Stimulated activated CD4-positive, alpha-beta T cell treated with anti-CD3 and anti-CD28 coated beads, Interleukin-4, amount 100 ng/mL, for 24 hours (primary cell): ENCODE results near the gene CSPG5.

Source experiments
- DNase-seq: peaks from one replicate; pipeline ENCODE4 v3.0.0-alpha.2; 2020

Gene CSPG5, protein sequence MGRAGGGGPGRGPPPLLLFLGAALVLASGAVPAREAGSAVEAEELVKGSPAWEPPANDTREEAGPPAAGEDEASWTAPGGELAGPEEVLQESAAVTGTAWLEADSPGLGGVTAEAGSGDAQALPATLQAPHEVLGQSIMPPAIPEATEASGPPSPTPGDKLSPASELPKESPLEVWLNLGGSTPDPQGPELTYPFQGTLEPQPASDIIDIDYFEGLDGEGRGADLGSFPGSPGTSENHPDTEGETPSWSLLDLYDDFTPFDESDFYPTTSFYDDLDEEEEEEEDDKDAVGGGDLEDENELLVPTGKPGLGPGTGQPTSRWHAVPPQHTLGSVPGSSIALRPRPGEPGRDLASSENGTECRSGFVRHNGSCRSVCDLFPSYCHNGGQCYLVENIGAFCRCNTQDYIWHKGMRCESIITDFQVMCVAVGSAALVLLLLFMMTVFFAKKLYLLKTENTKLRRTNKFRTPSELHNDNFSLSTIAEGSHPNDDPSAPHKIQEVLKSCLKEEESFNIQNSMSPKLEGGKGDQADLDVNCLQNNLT

DNA sequence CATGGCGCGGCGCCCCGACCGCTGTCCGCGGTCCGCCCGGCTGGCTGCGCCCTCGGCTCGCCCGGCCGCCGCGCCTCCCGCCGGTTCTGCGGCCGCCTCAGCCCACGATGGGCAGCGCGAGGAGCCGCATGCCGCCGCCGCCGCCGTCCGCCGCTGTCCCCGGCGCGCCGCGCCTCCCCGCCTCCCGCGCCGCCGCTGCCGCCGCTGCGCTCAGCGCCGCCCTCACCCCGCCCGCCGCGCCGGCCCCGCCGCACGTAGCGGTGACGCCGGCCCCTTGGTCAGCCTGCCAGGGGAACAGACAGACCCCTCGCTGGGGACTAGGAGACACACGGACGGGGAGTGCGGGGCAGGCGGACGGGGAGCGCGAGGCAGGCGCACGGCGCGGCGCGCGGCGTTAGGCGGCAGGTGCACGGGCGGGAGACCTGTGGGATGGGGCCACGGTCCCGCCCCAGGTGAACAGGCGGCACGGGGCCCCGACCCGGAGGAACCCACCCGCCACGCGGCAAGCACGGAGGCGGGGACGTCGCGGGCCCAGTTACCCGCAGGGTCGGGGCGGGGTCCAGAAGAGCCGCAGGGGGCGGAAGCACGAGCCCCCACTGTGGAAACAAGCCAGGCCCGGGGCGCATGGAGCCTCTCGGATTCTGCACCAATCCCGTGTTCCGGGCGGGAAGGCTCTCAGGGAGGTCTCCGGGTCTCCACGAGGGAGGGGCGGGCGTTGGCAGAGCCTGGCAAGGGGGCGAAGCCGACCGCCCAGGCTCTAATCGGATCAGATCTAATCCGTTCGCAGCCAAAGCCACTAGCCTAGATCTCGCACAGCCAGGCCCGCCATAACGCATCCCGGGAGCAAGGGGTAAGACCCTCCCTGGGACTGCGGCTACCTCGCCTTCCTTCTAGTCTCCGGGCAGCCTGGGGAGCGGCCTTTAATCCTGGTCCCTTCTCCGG, at the start of gene CSPG5:
Gene CSPG5, minus strand, starts transcription at position 175 of the 942 bp plus-strand sequence. Its CDS starts 172 bp downstream, at position 3.
- DNase-seq = peak; percentile 18

DNA sequence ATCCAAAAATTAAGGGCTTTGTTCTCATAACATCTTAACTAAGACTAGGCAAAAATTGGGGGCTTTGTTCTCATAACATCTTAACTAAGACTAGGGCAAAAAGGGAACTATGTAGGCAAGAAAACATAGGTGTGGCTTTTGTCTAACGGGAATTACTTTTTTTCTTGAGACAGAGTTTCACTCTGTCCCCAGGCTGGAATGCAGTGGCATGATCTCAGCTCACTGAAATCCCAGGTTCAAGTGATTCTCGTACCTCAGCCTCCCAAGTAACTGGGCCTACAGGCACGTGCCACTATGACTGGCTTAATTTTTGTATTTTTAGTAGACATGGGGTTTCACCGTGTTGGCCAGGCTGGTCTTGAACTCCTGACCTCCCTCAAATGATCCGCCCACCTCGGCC, 49.8 kb upstream of the CSPG5 start:
- no peak for DNase-seq

- no peak for DNase-seq
These were observed 44.2 kb upstream of the CSPG5 start for GRCh38 chr3:47622671-47623461.

DNA sequence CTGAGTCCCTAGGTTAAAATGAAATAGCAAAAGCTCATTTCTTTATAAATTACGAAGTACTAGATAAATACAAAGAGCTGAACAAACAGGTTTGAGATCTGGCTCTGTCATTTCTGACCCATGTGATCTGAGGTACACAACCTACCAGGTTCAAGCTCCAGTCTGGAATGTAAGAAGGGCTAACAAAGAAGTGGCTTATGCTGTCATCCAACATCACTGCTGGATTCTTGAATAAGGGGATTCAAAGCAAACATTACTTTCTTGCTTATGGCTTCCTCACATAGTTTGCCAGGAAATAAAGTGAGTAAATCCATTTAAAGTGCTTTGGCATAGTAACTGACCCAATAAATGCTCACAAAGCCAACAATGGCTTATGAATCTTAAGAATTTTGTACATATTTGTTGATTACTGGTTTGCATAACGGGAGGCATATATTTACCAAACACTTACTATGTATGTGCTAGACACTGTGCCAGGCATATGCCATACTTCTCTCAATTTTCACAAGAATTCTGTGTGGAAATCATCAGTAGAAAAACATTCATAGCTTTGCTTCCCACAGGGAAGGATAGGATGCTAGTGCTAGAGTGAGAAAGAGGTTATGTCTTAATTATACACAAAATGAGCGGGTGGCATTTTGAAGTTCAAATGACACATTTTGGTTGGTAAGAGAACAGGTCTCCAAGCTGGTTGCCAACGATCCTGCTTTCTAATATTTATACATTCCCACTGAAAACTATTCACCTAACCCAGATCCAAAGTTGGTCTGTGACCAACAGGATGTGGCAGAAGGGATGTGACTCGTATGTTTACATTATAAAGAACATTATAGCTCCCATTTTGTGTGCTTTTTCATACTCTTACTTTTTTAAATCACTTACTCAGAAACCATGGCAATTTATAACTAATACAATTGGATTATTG, 38.7 kb upstream of the CSPG5 start:
- no peak for DNase-seq

DNA sequence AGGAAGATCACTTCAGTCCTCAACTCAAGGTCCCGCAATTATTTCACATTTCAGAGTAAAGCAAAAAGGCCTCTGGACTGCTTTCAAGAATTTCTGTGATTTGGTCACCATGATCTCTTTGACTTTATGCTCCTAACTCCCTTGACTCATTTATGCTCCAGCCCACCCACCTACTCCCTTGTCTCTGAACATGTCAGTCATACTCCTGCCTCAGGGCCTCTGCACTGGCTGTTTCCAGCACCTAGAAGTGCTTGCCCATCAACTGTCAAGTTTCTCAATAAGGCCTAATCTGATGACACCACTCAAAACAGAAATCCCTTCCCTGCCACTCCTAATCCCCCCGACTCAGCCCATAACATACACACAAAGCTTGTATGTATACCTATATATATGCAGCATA, 36.1 kb upstream of the CSPG5 start:
- peak; percentile 7 for DNase-seq

GRCh38 chr3:47613722-47614121, 35.1 kb upstream of the CSPG5 start:
- no peak for DNase-seq

DNA sequence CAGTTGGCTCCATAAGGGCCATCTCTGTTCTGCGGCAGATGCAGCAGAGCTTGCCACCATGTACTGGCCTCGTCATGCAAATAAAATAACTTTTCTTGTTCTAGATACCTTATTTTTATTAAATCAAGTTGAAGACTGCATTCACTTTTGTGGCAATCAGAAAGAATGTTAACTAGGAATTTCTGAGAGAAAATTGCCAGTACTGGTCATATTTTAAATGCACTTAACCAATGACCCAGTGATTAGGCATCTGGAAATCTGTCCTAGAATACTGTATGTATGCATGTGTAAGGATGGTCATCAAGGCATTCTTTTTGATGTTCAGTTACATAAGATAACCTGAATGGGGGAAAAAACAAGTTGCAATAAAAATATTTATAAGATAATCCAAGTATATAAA, 34.2 kb upstream of the CSPG5 start:
- no peak for DNase-seq

DNA sequence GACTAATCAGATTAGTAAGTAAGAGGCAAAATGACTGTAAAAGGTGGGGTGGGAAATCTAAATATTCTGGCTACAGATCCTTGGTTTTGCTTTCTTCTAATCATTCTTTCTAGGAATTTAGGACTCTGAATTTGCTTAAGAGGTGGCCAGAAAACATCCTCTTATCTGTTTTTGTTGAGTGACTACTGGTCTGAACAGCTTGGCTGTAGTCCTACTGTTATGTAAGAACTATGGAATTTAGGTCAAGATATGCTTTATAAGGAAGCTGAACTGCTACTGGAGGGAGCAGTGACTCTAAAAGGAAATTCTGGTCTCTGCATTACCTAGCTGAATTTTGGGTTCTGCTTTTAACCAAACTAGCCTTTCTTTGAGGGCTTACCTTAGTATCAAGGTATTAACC, 33.5 kb upstream of the CSPG5 start:
- no peak for DNase-seq

DNA sequence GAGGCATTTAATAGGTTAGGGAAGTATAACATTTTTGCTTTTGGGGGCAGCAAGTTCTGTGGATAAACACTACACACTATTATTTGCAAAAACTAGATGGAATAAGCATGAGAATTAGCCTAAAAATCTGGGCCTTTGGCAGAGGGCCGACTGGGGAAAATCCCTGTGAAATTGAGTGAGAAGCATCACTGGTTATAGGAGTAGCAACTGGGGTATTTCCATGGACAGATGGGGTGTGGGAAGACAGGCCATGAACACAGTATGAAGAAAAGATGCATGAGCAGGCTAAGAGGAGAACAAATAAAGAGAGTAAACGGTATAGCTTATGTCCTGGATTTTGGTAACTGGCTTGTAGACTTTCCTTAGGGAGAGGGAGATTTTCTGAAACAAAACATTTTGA, 32.9 kb upstream of the CSPG5 start:
- no peak for DNase-seq

- no peak for DNase-seq
These were observed 31.9 kb upstream of the CSPG5 start for GRCh38 chr3:47610583-47610982.

- no peak for DNase-seq
These were observed 28.7 kb upstream of the CSPG5 start for GRCh38 chr3:47607335-47607734.

GRCh38 chr3:47606165-47606564, 27.5 kb upstream of the CSPG5 start:
- DNase-seq = no peak

- no peak for DNase-seq
These were observed 27.0 kb upstream of the CSPG5 start for GRCh38 chr3:47605652-47606051.

DNA sequence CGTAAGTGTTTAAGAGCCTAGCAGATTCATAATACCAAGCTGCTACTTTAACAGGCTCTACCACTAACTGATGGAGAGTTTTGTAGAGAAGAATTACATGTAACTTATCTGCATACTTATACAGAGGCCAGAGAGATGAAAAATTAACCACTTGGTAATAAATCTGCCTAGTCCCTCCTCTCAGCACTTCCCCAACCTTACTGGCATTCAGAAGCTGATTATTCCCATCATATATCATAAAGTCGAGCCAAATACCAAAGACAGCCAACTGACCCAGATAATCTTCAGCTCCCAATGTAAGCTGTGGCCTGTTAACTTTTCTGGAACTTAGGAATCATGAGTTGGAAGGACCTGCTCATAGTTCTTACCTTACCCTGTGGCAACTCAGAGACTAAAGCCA, 25.5 kb upstream of the CSPG5 start:
- no peak for DNase-seq

- no peak for DNase-seq
These were observed 24.7 kb upstream of the CSPG5 start for GRCh38 chr3:47603332-47603731.

- DNase-seq = no peak
These were observed 22.6 kb upstream of the CSPG5 start for GRCh38 chr3:47601281-47601680.

- DNase-seq = no peak
These were observed 16.1 kb upstream of the CSPG5 start for GRCh38 chr3:47594792-47595191.

DNA sequence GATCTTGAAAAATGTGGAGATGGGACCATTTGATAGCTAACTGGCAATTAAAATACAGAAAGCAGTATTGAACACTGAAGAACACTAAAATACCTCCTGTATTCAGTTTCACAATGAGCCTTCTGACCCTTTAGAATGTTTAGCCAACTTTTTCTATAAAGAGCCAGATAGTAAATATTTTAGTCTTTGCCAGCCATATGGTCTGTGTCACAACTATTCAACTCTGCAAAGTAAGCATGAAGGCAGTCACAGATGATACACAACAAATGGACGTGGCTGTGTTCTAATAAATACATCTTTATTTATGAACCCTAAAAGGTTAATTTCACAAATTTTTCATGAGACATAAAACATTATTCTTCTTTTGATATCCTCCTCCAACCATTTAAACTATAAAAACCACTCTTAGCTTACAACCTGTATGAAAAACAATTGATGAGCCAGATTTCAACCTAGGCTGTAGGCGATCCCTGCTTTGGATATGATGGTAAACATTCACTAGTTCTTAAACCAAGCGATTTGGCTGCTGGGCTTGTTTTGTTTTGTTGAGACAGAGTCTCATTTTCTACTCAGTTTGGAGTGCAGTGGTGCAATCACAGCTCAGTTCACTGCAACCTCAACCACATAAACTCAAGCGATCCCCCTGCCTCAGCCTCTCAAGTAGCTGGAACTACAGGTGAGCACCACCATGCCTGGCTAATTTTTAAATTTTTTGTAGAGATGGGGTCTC, 13.6 kb upstream of the CSPG5 start:
- DNase-seq = no peak

DNA sequence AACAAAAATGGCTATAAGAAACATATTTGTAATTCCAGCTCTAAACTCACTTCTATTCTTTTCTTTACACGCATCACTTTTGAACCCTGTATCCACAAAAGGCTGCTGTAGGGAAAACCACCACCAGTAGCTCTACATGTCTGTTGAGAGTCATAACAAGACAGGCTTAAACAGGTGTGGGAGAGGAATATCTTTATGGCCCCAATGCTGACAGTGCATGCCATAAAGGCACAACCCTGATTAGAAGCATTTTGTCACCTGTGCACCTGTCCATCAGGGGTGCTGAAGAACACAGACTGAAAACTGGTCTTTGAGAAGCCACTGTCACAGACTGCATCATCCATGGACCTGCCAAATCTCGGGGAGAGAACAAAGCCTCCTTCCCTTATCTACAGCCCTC, 11.6 kb upstream of the CSPG5 start:
- DNase-seq = no peak

- DNase-seq = no peak
These were observed 9.9 kb upstream of the CSPG5 start for GRCh38 chr3:47588587-47588986.

DNA sequence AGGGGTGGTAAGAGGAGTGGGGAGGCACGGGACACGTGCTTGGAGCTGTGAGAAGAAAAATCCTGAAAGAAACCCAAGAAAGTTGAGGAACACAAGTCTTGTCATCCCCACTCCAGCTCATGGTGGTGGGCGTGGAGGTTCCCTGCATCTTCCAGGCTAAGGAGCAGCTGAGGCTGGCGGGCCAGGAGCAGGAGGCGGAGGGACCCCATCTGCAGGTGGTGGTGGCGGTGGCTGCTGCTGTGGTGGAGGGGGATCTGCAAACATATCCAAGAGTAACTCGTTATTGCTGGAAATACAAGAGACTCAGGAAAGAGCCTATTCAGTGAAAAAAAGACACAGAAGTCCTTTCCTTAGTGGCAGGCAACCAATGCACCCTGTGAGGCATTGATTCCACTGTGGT, 9.4 kb upstream of the CSPG5 start:
- DNase-seq = no peak
